GM19395 (cell line): Measurements from ENCODE around the gene ELOA.

Source experiments
- ATAC-seq: cut with Tn5 transposase; IDR thresholded peaks from one replicate; pipeline ENCODE4 v1.9.1; 2021; ENCODE audit warnings: mild to moderate bottlenecking, moderate library complexity; ENCODE audit not compliant: unreplicated experiment

ELOA gene

GRCh38 chr1:23736437-23737134 is 6.7 kb upstream of the ELOA start:
- ATAC-seq = no peak

GRCh38 chr1:23741609-23742008 is 1.7 kb upstream of the ELOA start:
- ATAC-seq = no peak

GRCh38 chr1:23742670-23743286 is 493 bp upstream of the ELOA start:
- ATAC-seq = no peak

GRCh38 chr1:23745515-23745914 is 2.2 kb downstream of the ELOA start:
- no peak for ATAC-seq

GRCh38 chr1:23748016-23748415 is 4.7 kb downstream of the ELOA start:
- ATAC-seq = no peak

GRCh38 chr1:23751050-23751814 is 8.0 kb downstream of the ELOA start:
- ATAC-seq = no peak

GRCh38 chr1:23751815-23752200 is 8.5 kb downstream of the ELOA start:
- ATAC-seq = no peak

- no peak for ATAC-seq
Measured at GRCh38 chr1:23752909-23753308, 9.6 kb downstream of the ELOA start.

- ATAC-seq = no peak
Measured at GRCh38 chr1:23756676-23757075, 13.4 kb downstream of the ELOA start.

- no peak for ATAC-seq
Measured at GRCh38 chr1:23757812-23758211, 14.5 kb downstream of the ELOA start.

GRCh38 chr1:23759277-23759676 is 16.0 kb downstream of the ELOA start:
- no peak for ATAC-seq

- no peak for ATAC-seq
Measured at GRCh38 chr1:23763041-23763577, 19.8 kb downstream of the ELOA start.

- no peak for ATAC-seq
Measured at GRCh38 chr1:23768733-23769132, 25.5 kb downstream of the ELOA start.

GRCh38 chr1:23772049-23772853 is 29.0 kb downstream of the ELOA start:
- no peak for ATAC-seq

- ATAC-seq = no peak
Measured at GRCh38 chr1:23772854-23773242, 29.6 kb downstream of the ELOA start.

GRCh38 chr1:23774174-23774880 is 31.1 kb downstream of the ELOA start:
- ATAC-seq = no peak

- no peak for ATAC-seq
Measured at GRCh38 chr1:23776217-23776616, 32.9 kb downstream of the ELOA start.

- peak; percentile 68 for ATAC-seq
Measured at GRCh38 chr1:23777979-23778814, 34.9 kb downstream of the ELOA start, which contains the start of gene PITHD1. Gene PITHD1, plus strand, starts transcription at chr1:23778418. Its CDS starts 98 bp downstream, at chr1:23778516.

- no peak for ATAC-seq
Measured at GRCh38 chr1:23779826-23780371, 36.6 kb downstream of the ELOA start.
